ENCODE measurements around the gene HGS.
"Not testable (repeated sequence)": the region's sequence is repeated elsewhere in the genome, so short reads cannot be mapped to it uniquely, and the experiment has no call there.

HGS gene

DNA sequence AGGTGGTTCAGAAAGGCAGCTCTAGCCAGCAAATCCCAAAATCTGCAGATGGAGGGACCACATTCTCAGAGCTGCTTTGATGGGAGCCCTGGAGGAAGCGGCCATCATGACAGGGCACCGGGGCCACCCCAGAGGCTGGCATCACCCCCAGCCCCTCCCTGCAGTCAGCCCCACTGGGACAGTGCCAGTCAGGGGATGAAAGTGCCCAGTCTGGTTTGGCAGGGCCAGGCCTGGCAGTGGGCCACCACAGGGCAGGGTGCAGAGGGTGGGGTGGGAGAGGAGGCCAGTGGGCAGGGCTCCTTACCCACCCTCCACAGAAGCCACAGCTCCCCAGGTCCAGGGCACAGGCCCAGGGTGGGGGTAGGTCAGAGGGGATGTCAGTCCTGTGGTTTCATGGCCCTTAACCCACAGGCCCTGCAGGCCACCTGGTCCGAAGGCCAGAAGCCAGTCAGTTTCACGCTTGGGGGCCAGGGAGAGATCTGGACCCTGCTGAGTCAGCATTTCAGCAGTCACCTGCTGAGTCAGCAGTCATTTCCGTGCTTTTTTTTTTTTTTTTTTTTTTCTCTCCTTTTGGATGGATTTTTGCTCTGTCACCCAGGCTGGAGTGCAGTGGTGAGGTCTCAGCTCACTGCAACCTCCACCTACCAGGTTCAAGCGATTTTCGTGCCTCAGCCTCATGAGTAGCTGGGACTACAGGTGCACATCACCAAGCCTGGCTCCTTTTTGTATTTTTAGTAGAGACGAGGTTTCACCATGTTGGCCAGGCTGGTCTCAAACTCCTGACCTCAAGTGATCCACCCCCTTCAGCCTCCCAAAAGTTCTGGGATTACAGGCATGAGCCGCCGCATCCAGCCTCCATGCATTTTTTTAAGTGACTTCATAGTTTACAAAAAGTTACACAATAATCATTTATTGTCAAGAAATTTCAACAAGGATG is 38.6 kb downstream of the HGS start:
- DNase-seq, result no peak

GRCh38 chr17:81723651-81724209 is 39.9 kb downstream of the HGS start:
- DNase-seq, result peak; percentile 51

- DNase-seq, result no peak
Measured at GRCh38 chr17:81725439-81725838, 41.6 kb downstream of the HGS start.

DNA sequence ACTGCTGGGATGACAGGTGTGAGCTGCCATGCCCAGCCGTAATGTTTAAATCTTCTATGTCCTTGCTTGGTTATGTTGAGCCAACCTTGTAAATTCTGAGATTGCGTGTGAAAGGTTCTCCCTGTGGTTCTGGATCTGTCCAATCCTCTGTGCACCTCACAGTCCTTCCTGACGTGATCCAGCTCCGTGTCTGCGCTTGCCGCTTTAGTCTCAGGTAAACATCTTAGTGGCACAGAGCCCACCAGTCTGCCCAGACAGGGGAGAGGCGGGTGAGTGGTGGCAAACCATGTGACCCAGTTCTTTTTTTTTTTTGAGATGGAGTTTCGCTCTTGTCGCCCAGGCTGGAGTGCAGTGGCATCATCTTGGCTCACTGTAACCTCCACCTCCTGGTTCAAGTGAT is 42.2 kb downstream of the HGS start:
- DNase-seq, result no peak

DNA sequence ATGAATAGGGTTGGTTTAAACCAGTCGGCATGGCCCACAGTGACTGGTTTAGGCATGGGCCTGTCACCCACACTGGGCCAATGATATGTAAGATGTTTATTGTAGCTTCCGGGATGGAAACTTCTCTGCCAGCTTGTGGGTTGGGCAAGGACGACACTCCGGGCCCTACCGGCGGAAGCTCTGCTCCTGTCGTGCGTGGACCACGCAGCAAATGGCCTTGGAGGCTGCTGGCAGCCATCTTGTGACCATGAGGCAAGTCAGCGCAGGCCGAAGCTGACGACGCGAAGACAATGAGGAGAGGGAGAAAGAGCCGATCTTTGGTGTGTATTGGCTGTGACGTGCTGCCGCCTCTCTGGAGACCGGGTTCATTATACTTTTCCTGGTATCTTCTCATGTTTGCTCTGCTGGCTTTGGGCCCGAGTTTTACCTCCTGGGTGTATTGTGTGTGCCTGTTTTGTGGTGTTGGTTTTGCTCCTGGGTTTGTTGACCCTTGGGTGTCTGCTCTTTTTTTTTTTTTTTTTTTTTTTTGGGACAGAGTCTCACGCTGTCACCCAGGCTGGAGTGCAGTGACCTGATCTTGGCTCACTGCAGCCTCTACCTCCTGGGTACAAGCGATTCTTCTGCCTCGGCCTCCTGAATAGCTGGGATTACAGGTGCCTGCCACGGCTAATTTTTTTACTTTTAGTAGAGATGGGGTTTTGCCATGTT is 43.7 kb downstream of the HGS start:
- no peak for DNase-seq

GRCh38 chr17:81733507-81734404 is 49.9 kb downstream of the HGS start:
- DNase-seq, result peak; percentile 38

GRCh38 chr17:81734405-81735263 is 50.8 kb downstream of the HGS start:
- DNase-seq, result no peak

GRCh38 chr17:81735264-81736102 is 51.7 kb downstream of the HGS start:
- peak; percentile 49 for DNase-seq

DNA sequence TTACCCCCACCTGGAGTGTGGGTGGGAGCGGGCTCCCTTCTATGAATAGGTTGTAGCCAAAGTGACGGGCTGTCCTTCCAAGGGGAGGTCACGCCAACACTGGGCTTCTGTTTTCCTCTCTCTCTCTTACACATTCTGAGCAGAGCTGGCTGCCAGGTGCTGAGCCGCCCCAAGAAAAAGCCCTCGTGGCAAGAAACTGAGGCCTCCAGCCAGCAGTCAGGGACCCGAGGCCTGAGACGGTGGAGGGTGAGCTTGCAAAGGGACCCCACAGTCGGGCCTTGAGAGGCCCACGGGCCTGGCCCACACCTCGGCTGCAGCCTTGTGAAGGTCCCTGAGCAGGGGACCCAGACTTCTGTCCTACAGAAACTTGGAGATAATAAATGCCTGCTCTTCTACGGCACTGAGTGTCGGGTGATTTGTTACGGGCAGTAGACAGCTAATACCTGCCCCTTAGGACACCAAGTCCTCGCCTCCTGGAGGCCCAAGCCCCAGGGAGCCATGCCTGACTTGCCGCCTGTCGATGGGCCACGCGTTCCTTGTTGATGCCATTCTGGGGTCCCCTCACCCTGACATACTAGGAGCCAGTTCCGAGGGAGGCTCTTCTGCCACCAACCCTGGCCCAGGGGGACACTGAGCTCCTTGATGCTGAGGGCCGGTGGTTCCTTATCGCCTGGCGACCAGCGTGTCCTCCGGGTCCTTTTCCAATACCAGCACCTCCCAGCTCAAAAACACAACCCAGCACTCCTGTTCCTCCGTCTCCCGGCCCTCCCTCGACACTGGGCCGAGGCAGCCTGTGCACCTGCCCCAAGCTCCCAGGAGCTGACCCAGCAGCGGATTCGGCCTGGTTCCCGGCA is 54.4 kb downstream of the HGS start:
- no peak for DNase-seq

DNA sequence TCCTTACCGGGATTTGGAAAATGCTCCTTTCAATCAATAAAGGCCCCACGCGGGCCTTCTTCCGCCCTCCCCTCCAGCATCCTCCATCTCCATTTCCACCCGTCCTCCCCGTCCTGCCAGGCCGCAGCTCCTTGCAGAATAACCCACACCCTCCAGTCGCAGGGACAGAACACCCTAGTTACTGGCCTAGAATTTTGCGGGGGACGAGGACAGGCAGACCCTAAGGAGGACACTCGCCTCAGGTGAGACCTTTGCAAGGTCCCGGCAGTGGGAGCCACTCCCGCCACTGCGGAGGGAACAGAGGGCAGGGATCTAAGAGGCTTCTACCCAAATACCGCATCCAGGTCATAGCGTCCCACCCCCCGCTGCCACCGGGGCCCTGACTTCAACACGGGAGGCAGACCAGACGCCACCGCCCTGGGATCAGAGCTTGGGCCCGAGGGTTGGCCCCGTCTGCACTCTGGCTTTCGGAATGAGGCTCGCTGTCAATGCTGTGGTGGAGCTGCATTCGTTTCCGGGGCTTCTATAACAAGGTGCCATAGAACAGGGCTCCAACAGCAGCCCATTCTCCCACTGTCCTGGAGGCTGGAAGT is 55.1 kb downstream of the HGS start:
- DNase-seq, result no peak

GRCh38 chr17:81739593-81739992 is 55.8 kb downstream of the HGS start:
- DNase-seq, result not testable (repeated sequence)

DNA sequence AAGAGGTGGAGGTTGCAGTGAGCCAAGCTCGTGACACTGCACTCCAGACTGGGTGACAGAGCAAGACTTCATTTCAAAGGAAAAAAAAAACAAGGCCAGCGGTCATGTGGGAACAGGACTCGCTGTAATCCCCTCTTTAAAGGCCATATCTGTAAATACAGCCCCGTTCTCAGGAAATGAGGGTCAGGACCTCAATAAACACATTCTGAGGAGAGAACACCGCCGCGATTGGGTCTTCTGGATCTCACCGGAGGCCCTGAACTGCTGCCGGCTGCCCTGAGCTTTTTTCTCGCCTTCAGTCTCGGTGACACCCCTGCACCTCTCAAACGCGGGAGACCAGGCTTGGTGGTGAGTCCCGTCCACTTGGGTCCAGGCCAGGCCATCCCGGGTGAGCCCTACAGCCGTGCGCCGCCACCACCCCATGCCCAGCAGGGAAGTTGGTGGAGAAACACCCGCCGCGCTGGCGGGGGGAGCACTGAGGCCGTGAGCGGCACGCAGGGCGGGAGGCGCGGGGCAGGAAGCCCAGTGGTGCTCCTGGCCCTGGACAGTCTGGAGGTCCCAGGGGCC is 56.7 kb downstream of the HGS start:
- DNase-seq, result no peak

DNA sequence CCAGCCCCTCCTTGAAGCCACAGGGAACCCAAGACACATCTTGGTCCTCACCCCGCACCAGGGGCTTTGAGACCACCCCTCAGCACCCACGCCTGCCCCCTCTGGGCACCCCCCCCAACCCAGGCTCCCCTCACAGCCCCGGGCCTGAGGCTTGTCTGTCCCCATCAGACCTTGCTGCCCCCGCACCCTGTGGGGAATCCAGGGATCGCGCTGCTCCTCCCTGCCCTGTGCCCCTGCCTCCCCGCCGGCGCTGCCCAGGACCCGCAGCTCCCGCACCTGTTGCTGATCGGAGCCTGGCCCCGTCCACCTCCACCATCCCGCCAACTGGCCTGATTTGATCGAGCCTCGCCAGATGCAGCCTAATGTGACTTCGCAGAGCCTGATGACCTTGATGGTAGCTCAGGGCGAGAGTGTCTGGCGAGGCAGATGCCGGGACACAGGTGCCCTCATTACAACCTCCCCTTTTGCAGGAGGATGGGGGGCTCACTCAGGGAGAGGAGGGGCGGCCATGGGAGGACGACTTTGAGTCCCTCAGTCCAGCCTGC is 57.3 kb downstream of the HGS start:
- no peak for DNase-seq

DNA sequence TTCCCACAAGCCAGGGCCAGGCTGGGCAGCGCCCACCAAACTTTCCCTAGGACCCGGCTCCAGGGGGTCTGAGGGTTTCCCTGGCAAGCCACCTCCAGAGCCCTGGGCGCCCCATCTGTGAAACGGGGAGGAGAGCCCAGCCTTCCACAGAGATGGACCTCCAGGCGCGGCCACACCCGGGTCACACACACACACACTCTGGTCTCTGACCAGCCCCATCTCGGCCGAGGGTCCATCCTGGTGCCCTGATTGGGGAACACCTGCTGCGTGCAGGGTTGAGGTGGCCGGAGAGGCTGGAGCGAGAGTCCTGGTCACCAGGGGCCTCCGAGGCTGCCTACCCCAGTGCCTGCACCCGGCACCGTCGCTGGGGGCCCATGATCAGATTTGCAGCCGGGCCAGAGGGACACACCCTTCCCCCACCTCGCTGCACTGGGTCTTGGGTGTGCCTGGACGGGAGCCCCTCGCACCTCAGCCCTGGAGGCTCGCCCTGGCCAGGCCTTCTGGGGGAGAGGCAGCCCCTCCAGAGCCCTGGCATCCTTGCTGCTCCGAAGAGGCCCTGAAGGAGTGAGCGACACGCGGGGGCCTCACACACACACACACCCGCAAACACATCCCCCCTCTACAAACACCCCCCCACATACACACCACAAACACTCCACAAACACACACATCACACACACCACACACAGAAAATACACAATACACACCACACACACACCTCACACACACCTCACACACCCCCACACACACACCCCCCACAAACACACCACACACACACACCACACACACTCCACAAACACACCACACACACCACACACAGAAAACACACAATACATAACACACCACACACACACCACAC is 58.0 kb downstream of the HGS start:
- no peak for DNase-seq
